GDM1 (cell line): Measurements from ENCODE around the gene FNDC5.
A peak's percentile ranks its signal among the peaks of the same experiment; 100 is the strongest.

Experiments
- DNase-seq: peaks from one replicate; lab custom pipeline; 2025; lab: John Stamatoyannopoulos, UW

Gene FNDC5

DNA sequence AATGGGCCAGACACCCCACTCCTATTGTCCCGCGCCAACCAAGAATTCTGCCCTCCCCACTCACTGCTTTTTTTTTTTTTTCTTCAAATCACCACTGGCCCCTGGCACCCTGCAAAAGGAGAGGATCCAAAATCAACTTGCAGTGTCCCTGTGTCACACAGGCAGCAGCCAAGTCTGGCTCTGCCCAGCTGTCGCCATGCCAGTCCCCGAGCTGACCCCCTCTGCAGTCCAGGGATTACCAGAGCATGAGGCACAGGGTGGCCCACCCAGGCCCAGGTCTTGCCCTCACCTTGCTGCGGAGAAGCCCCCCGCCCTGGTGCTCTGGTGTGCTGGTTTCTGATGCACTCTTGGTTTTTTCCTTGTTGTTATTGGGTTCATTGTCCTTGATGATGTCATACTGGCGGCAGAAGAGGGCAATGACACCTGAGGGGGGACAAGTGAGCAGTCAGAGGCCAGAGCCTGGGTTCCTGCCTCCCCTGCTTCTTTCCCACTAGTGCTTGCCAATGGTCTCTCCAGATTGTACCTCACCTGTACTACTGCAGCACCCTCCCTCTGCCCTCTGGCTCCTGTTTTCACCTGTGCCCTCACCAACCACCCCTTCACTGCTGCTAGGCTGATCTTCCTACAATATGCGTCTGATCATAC lies 6.2 kb downstream of the FNDC5 start:
- DNase-seq = no peak

- no peak for DNase-seq
These were observed 6.8 kb downstream of the FNDC5 start for GRCh38 chr1:32863881-32864245.

DNA sequence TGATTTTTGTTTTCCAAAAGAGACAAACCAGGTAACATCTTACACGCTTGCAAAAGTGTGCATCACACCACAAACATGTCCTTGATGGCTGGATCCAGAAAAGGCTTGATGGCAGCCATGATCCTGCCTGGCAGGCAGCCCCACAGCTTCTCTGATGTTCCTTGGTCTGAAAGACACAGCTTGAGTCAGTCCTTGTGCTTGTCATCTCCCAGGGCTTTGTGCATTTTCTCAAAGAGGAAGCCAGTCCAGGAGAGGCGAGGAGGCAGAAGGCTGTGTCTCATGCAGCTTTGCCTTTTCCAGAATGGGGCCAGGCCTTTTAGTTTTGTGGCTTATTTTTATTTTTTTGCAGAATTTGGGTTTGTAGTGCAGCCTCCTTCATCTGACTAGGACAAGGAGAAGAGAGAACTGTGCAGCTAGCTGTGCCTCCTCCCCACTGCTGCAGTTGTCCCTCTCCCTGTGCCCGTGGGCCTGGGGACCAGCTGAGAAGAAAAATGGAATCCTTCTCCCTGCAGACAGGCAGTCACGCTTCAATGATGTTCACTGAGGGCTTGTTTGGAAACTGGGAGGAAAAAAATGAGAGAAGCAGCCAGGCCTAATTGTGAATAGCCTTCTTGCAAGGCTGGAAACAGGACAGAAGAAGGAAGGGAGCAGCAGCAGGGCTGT lies 7.4 kb downstream of the FNDC5 start:
- DNase-seq = no peak

- DNase-seq = no peak
These were observed 8.6 kb downstream of the FNDC5 start for GRCh38 chr1:32861904-32862695.

DNA sequence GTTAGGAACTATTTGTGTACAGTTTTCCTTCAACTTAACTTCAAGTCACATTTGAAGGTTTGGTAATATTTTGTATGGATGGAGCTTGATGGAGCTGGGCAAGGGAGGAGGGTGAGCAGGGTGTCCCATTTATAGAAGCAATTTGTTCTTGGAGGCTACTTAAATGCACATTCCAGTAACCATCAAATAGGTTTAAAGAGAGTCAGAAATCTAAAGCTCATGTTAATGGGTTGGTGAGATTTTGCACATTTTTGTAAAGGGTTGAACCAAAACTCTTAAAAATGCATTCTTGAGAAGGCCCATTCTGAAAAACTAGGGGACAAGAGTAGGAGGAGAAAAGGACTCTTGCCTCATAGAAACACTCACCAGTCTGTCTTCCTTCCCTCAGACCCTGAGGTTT lies 10.1 kb downstream of the FNDC5 start:
- DNase-seq = no peak

- no peak for DNase-seq
These were observed 10.8 kb downstream of the FNDC5 start for GRCh38 chr1:32859915-32860314.

DNA sequence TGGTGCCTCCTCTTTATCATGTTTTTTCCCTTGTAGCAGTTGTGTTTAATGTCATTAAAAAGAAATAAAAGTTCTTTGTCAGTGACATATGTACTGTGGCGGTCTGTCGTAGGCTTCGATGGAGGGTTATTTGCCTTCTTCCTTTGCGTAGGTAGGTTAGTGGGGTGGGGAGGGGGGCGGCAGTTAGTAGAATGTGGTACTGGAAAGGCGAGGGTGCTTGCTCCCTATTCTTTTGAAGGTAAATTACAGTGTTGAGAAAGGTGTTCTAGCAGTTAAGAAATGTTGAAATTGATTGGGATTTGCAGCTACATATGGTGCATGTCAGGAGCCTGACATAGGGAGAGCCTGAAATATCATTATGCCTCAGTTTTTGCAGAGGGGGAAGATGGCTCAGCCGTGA lies 11.9 kb downstream of the FNDC5 start:
- DNase-seq = no peak

GRCh38 chr1:32858136-32858535 lies 12.6 kb downstream of the FNDC5 start:
- DNase-seq = no peak

DNA sequence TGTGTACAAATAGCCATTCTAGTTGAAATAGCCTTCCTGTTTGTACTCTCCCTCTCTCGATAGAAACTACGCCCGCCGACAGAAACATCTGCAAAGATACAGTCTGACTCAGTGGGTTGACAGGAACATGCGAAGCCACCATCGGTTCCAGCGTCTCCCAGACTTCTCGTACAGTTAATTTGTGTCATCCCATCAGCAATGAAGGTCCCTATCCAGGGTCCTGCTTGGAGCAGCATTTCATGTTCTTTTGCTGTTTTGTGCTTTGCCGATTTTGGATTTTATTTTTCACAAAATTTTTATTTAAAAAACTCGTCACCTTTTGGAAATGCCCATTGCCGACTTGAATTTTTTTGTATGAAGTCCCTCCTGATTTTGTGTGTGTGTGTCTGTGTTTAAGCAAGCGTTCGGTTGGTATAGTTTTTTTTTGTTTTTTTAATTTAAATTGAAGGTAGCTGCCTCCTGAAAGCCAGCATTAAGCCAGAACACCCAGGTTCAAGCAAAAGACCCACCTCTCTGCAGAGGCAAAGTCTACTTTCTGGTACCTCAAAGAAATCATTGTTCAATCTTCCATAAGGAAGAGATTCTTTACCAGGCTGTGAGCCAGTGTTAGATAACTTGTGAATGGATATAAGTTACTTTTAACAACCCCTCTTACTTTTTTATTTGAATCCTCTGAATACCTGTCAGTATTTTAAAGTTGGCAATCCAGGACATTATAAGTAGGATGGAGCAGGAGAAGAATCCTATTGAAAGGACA lies 14.7 kb downstream of the FNDC5 start:
- no peak for DNase-seq

DNA sequence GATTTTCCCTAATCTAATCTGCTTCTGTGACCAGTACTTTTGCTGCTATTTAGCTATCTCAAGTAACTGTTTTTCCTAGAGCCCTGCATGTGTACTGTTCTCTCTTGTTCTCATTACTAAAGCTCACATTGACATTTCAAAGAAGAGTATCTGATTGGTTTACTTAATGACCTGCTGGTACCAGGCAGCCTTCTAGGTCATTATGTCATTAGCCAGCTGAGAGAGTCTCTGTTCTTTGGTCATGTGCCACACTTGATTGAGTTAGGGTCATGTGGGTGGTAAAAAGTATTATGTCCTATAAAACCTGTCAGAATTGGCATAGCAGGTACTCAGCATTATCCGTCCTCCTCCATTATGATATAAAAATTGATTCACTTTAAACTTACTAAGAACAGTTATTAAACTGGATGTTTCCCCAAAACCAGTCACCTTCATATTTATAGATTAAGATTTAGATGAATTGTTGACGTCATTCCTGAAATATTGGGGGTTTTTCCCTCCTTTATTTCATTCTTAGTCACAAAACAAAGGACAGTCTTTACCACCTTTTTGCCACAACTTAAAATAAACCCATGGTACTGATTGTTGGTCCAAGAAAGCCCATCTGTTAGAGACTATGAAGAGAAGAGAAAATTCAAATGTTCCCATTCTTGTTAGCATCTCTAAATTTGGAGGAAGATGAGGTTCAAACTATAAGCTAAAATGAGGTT lies 22.2 kb downstream of the FNDC5 start:
- no peak for DNase-seq

DNA sequence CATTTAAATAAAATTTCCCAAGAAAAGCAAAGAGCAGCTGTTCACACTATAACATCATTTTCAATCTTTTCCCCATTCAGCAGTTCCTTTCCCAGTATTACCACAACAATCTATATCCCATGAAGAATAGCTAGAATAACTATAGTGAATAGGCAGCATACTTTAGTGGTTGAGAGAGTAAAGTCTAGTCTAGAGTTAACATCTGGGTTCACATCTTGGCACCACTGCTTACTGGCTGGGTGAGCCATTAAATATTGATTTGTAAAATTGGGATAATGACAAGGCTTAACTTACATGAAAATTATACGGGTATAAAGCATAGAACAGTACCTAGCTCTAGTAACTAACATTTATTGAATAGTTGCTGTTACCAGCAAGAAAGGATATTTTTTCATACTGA lies 38.8 kb downstream of the FNDC5 start:
- DNase-seq = no peak

DNA sequence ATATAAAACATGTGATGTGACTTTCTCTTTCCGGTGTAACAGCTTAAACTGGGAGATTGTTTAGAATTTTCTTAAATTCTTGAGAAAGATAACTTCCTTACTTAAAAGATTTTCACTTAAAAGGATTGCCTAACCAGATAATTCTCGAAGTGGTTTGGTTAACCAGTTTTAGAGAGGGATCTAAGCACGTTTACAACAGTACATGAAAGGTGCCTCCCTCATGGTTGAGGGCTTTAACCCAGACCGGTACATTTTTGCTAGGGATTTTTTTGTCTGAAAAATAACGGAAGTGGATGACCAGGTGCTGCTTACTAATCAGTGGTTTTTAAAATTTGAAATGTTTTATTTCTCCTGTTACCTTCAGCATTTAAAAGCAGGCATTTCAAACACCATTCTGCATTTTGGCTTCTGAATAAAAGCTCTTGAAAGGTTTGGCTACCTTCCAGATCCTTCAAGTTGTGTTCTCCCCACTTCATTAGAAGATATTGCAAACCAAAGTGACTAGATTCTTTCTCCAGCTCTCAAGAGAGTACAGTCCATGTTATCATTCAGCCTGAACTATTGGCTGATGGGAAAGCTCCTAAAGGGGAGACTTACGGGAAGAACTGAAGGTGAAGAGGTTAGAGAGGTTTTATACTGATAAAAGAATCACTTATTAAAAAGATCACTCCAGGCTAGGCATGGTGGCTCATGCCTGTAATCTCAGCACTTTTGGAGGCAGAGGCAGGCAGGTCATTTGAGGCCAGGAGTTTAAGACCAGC lies 40.4 kb downstream of the FNDC5 start:
- no peak for DNase-seq

- DNase-seq = no peak
These were observed 42.4 kb downstream of the FNDC5 start for GRCh38 chr1:32828341-32828740.

- DNase-seq = no peak
These were observed 45.5 kb downstream of the FNDC5 start for GRCh38 chr1:32825181-32825580.

DNA sequence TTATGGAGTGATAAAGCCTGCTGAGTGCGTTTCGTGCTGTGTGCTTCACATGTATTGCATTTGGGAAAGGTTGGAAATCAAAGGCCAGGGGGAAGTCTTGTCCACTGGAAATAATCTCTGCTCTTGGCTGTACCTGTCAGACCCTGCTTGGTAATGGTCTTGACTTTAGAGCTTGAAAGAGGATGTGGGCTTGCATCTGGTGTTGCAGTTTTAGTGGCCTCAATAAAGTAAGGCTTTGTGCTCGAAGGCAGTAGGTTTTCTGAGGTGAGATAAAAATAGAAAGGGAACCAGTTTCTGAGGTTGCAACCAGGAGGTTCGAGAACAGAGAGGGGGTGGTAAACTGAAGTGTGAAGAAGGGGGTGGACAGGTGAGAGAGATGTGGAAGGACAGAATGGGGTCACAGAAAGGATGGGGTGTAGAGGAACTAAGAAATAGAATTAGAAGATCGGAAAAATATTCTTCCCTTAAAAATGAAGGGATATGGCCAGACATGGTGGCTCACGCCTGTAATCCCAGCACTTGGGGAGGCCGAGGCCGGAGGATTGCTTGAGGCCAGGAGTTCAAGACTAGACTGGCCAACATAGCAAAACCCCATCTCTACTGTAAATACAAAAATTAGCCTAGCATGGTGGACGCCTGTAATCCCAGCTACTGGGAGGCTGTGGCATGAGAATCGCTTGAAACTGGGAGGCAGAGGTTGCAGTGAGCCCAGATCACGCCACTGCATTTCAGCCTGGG lies 51.7 kb downstream of the FNDC5 start:
- peak; percentile 48 for DNase-seq

DNA sequence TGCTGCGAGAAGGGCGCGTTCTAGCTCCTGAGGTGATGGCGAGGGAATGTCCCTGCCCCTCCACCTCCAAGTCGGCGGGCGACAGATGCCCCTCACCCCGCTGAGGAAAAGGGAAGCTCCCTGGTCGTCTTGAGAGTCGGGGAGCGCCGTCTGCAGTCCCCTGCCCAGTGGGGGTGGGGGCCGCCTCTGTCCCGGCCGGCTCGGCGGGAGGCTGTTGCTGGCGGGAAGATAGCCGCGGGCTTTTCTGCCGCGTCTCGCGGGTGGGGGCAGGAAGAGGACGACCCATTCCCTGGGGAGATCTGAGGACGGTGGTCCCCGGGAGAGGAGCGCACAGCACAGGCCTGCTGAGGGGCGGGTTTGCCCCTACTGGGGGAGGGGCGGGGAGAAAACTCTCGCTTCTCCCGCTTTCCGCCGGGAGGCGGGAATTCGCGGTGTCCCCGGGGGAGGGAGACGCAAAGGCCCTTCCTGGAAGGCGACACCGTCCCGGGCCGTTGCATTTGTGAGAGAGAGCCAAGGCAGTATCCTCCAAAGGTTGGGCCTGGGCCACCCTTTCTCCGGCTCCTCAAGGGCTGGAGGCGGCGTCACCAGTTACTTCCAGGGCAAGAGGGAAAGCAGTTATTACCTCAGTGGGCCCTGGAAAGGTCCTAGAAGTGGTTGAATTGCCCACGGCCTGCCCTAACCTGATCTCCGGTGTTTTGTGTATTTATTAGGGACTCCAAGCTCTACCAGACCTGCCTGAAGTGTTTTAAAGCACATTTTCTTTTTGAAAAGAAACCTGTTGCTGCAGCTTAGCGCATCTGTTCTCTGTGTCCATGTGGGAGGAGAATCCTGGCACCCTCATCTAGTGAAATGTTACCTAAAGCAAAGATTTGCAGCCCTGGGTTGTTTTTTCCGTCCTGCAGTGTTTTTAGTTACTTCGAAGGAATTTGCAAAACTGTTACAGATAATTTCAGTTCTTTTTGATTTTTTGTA lies 52.6 kb downstream of the FNDC5 start:
- DNase-seq = peak; percentile 34

DNA sequence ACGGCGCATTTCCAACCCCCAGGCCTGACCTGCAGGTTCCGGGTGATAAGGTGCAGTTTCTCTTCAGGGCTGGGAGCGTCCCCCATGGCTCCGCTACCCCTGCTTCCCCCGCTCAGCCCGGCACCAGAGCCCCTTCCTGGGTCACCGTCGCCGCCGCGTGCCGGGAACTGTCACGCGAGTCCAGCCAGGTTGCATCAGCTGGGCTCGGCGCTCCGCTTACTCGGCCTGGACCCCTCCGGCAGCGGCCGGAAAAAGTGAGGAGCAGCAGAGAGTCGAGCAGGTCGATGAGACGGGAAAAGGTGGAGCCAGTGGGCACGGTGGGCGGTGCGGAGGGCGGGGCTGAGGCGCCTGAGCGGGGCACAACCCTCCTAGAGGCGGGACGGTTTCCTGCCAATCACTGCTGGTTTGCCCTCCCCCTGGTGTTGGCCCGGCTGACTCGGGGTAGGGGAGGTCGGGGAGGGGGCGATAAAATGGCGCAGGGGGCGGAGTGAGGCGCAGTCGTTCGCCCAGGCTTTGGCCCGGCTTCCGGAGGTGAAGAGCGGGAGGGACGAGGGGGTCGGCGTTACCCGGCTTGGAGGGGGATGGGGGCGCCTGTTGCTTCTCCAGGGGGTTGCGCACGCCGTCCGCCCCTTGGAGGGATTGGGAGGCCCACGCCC lies 53.4 kb downstream of the FNDC5 start, which contains the start of the genes S100PBP and YARS1:
Gene S100PBP, plus strand, starts transcription at position 495 of the 656 bp plus-strand sequence. CDS start 8,447 bp downstream, outside the sequence.
Gene YARS1, minus strand, starts transcription at position 200 of the 656 bp plus-strand sequence. Its CDS starts 114 bp downstream, at position 86.
- peak; percentile 99 for DNase-seq

DNA sequence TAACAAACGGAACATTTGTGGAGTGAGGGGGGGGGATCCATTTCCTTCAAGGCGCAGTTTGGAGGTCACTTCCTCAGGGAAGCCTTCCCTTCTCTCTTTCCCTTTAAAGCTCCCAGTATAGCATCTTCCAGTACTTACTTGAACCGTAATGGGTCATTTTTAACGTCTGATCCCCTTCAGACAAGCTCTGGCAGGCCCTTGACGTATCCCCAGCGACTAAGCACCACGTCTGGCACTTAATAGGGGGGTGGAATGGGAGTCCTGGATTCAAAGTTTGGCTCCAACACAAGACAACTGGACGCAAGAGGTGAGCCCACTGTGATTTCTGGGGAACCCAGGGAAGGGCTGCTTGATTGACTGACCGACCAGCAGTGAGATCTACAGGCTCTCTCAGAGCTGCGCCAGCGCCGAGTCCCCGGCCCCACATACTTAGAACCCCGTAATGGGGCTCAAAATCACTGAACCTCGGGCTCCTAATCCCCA lies 54.0 kb downstream of the FNDC5 start:
- DNase-seq = no peak
